GM19043 (cell line): ENCODE results near the gene SMKR1.
"Not testable (repeated sequence)": the region's sequence is repeated elsewhere in the genome, so short reads cannot be mapped to it uniquely, and the experiment has no call there.

Experiments used
- ATAC-seq: cut with Tn5 transposase; IDR thresholded peaks from one replicate; pipeline ENCODE4 v1.9.1; 2021; ENCODE audit warnings: low read depth; ENCODE audit not compliant: unreplicated experiment

Gene SMKR1

DNA sequence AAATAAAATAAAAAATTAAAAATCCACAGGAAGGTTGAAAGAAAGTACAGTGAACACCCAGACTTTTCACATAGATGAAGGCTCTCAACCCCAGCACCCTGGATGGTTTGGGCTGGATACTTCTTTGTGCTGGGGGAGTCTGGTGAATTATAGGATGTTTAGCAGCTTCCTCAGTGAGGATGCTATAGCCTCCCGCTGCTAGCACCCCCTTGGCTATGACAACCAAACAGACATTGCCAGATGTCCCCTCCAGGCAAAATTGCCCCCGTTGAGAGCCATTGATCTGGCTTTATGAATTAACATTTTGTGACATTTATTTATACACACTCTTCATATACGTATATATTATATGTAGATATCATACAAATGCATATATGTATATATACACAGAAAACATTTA is 21.6 kb downstream of the SMKR1 start:
- no peak for ATAC-seq

DNA sequence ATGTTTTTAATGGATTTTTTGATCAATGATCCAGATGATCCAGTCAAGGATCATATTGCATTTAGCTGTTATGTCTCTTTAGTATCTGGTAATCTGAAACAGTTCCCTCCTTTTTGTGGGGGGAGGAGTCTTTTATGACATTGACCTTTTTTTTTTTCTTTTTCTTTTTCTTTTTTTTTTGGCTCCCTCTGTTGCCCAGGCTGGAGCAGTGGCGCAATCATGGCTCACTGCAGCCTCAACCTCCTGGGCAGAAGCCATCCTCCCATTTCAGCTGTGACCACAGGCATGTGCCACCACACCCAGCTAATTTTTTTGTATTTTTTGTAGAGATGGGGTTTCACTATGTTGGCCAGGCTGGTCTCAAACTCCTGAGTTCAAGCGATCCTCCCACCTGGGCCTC is 22.1 kb downstream of the SMKR1 start:
- not testable (repeated sequence) for ATAC-seq

DNA sequence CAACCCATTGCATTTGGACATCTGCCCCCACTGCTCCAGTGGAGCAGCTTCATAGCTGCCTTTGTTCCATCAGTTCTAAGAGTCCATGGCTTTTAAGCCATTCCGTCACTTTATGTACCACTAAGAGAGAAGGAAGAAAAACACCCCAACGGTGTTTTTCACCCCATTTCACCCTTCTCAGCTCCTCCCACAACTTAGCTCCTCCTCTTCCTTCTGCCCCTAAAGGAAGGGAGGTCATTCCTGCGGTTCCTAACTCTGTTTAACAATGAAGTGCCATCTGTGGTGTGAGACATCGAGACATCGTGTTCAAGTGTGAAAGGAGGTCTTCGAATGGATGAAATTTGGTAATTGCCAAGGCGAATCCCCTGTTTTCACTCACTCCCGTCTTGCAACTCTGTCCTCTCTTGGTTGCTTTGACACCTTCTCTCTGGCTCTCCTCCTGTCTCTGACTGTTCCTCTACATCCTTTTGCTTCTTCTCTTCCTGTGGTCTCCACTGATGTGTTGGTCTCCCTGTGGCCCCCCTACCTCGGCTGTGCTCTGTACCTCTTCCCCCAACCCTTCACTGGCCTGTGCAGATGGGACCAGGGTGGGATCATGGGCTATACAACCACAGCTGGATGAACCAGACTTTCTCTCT is 23.0 kb downstream of the SMKR1 start:
- no peak for ATAC-seq

DNA sequence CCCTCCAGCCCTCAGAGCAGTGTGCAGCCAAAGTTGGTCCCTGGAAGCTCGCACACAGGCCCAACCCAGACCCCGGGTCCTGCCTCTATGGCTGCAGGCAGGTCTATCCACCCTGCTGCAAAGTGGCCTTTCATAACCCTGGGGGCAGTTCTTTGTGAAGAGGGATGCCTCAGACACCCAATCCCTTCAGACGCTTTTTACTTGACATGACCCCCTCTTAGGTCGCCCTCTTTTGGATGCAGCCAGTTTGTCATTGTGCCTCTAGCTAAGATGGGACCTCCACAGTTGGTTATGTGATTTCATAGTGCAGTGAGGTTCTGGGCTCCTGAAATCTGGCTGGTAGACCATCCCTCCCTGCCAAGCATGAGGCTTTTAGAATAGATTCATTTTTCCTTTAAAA is 27.3 kb downstream of the SMKR1 start:
- no peak for ATAC-seq

DNA sequence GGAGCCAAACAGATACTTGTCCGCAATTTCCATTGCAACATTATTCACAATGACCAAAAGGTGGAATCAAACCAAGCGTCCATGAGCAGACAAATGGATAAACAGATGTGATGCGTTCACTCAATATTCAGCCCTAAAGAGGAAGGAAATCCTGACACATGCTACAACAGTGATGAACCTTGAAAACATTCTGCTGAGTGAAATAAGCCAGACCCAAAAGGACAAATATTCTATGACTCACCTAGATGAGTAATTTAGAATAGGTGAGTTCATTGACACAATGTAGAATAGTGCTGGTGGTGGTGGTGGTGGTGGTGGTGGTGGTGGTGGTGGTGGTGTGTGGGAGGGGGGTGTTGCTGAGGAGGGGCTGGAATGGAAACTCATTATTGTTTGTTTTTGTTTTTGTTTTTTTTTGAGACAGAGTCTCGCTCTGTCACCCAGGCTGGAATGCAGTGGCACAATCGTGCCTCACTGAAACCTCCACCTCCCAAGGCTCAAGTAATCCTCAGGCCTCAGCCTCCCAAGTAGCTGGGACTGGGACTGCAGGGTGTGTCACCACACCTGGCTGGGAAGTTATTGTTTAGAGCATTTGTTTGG is 28.6 kb downstream of the SMKR1 start:
- no peak for ATAC-seq

DNA sequence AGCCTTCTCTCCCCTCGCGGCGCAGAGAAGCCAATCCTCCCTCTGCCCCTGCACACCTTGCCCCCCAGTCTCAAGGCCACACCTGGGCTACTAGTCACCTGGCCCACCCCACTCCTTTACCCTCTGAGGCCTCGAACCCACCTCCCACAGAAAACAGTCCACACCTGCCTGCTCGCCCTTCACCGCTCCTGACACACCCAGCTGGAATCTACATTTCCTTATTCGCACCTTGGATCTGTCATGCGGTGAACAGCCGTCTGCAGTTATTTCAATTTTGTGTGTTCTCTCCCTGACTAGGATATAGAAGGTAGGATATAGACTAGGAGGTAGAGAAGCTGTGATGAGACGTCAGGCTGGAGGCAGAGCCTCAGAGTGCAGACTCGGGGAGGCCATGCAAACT is 29.4 kb downstream of the SMKR1 start:
- ATAC-seq = no peak

DNA sequence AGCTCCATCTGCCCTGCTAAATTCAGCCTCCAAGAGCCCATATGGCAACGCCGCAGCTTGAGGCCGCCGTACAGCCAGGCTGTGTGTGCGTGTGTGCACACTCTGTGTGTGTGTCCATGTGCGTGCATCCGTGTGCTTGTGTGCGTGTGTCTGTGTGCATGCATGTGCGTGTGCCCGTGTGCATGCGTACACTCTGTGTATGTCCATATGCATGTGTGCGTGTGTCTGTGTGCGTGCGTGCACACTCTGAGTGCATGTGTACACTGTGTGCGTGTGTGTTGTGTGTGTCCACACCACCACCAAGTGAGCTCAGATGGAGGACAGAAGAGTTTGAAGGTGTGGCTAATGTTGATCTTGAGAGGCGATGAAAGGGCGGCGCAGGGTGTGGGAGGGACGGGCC is 30.0 kb downstream of the SMKR1 start:
- ATAC-seq = no peak

DNA sequence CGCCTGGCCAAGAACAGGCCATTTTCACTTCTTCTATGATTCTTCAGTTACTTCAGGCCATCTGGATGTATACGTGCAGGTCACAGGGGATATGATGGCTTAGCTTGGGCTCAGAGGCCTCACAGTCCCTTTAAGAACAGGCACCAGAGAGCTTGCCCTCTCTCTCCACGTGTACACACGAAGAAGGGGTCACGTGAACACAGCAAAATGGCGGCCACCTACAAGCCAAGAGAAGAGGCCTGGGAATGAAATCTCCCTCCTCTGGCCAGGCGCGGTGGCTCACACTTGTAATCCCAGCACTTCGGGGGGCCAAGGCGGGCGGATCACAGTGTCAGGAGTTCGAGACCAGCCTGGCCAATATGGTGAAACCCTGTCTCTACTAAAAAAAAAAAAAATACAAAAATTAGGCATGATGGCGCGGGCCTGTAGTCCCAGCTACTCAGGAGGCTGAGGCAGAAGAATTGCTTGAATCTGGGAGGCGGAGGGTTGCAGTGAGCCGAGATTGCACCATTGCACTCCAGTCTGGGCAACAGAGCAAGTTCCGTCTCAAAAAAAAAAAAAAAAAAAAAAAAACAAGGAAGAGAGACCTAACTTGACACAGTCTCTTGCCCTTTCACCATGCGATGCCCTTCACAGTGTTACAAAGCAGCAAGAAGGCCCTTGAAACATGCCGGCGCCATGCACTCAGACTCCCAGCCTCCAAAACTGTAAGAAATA is 32.4 kb downstream of the SMKR1 start:
- not testable (repeated sequence) for ATAC-seq

DNA sequence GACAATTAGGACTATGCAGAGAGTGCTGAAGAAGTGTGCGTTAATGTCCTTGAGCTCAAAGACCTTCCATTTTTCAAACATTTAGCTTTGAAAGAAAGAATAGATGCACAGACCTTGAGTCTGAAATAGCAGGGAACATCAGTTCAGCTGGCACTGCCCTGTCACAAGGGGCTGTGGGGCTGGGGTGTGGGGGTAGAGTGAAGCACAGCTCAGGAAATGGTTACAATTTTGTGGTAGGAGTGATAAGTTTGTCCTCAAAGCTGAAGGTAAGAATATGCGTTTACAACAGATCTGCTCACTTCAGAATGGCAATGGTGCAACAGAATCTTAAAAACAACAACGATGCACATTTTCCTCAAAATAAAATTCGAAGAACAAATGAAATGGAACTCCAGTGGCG is 33.6 kb downstream of the SMKR1 start:
- no peak for ATAC-seq

DNA sequence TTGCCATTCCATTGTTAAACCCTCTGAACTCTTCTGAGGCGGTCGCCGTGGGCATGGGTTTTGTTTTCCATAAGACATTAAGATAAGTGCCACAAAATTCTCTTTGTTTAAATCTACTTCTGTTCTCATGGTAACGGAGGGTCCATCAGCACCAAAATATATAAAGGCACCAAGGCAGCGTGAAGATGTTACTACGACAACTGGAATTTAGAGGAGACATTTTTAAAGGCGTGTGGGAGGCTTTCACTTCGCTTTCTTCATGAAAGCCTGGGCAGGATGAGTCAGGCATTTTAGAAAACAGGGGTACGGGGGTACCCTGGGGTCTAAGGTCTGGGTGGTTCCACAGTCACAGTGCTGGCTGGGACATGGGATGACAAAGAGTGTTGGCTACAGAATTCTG is 34.0 kb downstream of the SMKR1 start:
- no peak for ATAC-seq

DNA sequence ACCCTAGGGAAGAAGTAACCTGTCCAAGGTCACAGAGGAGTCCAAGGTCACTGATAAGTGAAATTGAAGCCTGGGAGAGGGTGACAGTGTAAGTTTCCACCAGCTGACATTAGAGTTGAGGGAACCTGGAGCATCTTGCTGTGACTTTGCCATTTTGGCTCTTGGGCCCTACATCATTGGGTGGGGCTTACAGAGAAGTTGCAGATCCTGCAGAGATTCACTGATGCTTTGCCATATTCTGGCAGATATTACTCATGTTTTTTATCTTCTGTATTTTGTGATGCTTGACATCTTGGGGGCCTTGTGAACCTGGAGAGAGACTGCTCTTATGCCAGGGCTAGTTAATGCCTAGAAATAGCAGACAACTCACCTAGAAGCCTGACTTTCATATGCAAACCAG is 36.5 kb downstream of the SMKR1 start:
- no peak for ATAC-seq

DNA sequence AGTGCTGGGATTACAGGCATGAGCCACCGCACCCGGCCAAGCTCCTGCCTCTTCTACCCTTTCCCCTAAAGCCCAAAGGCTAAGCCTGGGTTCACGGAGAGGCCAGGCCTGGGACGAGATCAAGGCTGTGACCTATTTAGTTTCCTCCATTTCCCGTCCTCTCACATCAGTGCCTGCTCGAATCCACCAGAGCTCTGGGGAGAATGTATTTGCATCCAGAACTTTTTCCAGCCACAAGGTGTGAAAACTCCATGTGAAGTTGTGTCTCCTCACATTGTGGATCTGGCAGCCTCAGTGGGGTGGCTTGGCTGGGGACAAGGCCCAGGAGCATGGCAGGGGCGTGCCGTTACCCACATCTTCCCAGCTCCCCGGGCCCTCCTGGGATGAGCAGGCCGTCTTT is 38.0 kb downstream of the SMKR1 start:
- ATAC-seq = no peak

DNA sequence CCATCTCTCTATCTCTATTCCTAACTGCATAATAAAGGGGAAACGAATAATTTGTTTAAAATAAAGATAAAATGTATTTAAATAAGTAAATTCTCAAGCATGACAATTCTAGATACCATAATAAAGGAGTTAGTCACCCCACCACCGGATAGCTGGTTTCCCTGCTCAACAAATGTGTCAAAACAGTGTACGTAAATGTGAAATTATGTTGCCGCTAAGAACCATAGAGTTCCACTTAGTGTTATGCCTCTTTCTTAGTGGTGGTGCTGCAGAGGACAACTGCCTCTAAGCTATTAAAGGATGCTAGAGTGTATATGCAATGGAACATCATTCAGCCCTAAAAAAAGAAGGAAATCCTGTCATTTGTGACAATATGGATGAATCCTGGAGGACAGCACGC is 42.4 kb downstream of the SMKR1 start:
- ATAC-seq = no peak

DNA sequence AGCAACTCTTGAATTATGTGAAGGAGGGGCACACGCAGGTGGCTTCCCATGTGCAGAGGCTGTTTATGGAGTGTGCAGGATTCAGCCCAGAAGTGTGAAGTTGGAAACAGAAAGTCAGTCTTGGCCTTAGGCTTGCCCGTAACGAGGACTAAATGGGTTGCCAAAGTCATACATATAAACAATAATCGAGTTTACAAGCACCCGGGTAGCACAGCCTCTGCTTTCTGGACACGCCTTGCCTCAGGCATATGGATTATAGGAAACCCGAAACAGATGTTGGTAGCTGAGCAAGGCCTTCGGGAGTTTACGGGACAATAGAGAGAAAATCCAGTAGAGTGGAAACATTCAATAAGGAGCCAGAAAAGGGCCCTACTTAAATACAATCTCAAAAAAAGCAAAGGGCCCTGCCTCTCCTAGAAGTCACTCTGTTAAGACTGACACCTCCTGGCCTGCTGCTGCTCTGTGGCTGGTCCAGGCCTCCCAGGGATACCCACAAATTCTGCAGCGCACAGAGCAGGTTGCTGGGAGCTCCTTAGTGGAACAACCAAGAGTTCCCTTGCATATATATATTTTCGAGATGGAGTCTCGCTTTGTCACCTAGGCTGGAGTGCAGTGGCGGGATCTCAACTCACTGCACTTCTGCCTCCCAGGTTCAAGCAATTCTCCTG is 48.5 kb downstream of the SMKR1 start:
- no peak for ATAC-seq

DNA sequence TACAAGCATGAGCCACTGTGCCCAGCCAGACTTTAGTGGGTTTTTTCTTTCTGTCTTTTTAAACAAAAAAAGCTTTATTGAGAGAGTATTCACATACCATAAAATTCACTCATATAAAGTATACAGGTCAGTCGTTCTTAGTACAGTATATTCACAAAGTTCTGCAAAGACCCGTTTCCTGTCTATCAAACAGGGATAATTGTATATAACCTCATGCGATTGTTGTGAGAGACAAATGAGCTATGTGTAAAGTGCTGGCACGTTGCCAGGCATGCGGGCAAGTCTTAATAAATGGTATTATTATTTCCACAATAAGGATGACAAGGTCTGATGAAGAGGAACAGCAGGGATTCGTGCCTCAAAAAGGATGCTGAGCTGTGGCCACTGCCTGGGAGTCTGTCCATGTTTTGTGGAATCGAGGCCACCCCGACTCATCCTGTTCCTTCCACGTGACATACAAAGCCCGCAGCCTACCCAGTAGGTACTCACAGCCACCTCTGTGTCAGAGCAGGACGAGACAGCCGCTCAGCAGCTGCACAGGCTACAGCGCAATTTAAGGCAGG is 51.6 kb downstream of the SMKR1 start:
- ATAC-seq = no peak

DNA sequence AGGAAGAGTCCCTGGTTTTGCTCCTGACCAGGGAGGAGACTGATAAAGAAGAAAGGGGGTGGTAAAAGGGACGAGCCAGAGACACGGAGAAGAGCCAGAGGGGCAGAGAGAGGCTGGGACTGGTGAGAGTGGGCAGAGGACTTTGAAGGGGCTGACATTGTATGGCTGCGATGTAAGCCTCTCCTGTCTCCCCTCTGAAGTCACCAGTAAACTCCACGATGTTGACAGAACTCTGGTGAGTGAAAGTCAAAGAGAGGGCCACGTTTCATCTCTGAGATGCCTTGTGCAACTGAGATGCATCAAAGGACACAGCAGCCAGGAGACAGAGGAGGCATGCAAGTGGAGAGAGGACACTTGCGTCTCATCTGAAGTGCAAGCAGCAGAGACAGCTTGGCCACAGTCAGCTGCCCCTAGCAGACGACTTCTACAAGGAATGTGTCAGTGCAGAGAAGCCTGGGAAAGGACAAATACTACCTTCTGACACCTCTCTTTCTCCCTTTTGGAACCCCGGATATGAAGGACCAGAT is 54.3 kb downstream of the SMKR1 start:
- ATAC-seq = no peak

DNA sequence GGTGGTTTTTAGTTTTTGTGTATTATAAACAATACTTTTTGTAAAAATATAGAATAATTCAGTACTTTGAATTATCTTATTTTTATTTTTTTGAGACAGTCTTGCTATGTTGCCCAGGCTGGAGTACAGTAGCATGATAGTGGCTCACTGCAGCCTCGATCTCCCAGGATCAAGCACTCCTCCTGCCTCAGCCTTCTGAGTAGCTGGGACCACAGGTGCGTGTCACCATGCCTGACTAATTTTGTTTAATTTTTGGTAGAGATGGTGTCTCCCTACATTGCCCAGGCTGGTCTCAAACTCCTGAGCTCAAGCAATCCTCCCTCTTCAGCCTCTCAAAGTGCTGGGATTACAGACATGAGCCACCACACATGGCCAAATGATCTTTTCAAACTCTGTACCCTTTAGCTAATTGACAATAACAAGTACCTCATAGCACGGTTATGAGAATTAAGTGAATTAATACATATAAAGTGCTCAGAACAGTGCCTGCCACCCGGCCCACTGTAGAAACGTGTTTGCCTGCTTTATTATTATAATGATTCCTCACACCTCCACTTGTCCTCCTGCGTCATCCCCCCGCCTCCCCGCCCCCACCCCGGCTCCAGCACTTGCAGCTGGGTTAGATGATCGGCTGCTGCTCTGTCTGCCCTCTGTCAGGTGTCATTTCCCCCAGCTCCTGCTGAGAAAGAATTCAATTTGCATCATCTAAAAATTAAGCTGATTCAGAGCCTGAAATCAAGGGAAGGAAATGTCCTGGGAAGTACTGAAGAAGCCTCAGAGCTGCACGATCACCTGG is 55.6 kb downstream of the SMKR1 start:
- no peak for ATAC-seq

DNA sequence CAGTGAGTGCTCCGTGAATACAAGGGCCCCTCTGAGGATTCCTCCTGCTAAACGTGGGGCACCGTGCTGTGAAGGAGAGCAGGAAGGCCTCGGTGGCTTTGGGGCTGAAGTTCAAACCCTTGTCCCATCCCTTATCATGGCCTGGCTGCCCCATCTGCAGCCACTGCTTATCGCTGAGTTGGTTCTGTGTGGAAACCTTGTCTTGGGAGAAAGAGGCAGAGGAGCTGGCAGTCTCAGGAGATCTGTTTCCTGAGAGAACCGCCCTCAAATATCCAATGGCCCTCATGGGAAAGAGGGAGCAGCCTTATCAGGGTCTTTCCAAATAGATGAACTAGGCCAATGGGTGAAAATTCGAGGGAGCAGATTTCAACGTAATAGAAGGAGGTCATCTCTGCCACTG is 57.2 kb downstream of the SMKR1 start:
- ATAC-seq = no peak

DNA sequence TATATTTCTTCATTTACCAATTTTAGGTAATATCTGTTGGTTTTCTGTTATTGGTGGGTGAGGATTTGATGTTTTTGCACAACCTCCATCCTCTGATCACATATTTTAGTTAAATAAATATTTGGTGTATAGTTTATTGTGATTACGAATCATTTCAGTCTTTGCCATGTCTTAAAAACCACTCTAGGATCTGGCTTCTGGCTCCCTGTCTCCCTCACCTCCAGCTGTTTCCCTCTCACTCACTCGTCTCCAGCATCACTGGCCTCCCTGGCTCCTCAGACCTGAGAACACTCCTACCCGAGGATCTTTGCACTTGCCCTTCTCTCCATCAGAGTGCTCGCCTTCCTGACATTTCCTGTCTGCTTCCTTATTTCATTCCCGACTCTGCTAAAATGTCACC is 58.5 kb downstream of the SMKR1 start:
- no peak for ATAC-seq

DNA sequence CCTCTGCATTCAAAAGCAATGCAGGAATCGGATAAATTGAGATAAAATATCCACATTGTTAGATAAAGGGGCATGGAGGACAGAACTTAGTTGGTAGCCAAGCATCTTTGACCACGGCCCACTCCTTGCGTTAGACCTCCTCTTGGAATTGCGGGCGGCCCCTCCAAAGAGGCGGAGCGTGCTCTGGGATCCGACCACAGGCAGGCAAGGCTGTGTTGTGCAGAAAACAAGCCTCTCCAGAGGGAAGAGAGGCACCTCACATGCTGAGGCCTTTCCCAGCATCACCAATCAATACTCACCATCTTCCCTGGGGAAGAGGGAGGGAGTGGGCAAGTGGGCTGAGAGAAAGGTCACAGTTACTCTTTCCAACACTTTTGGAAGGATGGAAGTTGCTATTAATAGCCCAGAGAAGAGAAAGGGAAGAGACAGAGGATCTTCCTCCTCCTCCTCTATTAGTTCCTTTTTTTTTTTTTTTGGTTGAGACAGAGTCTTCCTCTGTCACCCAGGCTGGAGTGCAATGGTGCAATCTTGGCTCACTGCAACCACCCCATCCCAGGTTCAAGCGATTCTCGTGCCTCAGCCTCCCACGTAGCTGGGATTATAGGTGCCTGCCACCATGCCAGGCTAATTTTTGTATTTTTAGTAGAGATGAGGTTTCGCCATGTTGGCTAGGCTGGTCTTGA is 59.5 kb downstream of the SMKR1 start:
- ATAC-seq = no peak
